ENCODE measurements around the gene EN1.

- no peak for TF ChIP-seq CTCF (IDR thresholded peaks at IDR 0.05)
- no peak for TF ChIP-seq POLR2A (IDR thresholded peaks at IDR 0.05)
Measured at GRCh38 chr2:118844261-118845004, 3.0 kb downstream of the EN1 start.

Measured in esophagus squamous epithelium (tissue), 4 donors.